ENCODE results near the gene TMEM132D.

Gene TMEM132D

GRCh38 chr12:129826273-129826672 lies 77.6 kb downstream of the TMEM132D start:
- DNase-seq (ENCODE audit: low spot score): no peak

GRCh38 chr12:129825316-129825715 lies 78.5 kb downstream of the TMEM132D start:
- DNase-seq (ENCODE audit: low spot score): no peak

- DNase-seq (ENCODE audit: low spot score): no peak
Observed at GRCh38 chr12:129821964-129822363, 81.9 kb downstream of the TMEM132D start.

- DNase-seq (ENCODE audit: low spot score): no peak
Observed at GRCh38 chr12:129819391-129819790, 84.4 kb downstream of the TMEM132D start.

GRCh38 chr12:129815846-129816245 lies 88.0 kb downstream of the TMEM132D start:
- DNase-seq (ENCODE audit: low spot score): no peak

GRCh38 chr12:129811963-129812362 lies 91.9 kb downstream of the TMEM132D start:
- DNase-seq (ENCODE audit: low spot score): no peak

- DNase-seq (ENCODE audit: low spot score): no peak
Observed at GRCh38 chr12:129807136-129807535, 96.7 kb downstream of the TMEM132D start.

GRCh38 chr12:129791396-129791795 lies 112.4 kb downstream of the TMEM132D start:
- DNase-seq (ENCODE audit: low spot score): no peak

- no peak for DNase-seq (ENCODE audit: low spot score)
Observed at GRCh38 chr12:129790930-129791329, 112.9 kb downstream of the TMEM132D start.

GRCh38 chr12:129790331-129790730 lies 113.5 kb downstream of the TMEM132D start:
- DNase-seq (ENCODE audit: low spot score): no peak

- DNase-seq (ENCODE audit: low spot score): no peak
Observed at GRCh38 chr12:129789921-129790320, 113.9 kb downstream of the TMEM132D start.

GRCh38 chr12:129788506-129789084 lies 115.2 kb downstream of the TMEM132D start:
- DNase-seq (ENCODE audit: low spot score): no peak

GRCh38 chr12:129779989-129780388 lies 123.8 kb downstream of the TMEM132D start:
- no peak for DNase-seq (ENCODE audit: low spot score)

- DNase-seq (ENCODE audit: low spot score): no peak
Observed at GRCh38 chr12:129779033-129779432, 124.8 kb downstream of the TMEM132D start.

GRCh38 chr12:129776977-129777667 lies 126.7 kb downstream of the TMEM132D start:
- DNase-seq (ENCODE audit: low spot score): no peak

GRCh38 chr12:129772501-129773493 lies 131.0 kb downstream of the TMEM132D start:
- DNase-seq (ENCODE audit: low spot score): no peak

- peak; percentile 33 for DNase-seq (ENCODE audit: low spot score)
Observed at GRCh38 chr12:129771238-129771637, 132.6 kb downstream of the TMEM132D start.

GRCh38 chr12:129765719-129766118 lies 138.1 kb downstream of the TMEM132D start:
- no peak for DNase-seq (ENCODE audit: low spot score)

GRCh38 chr12:129762436-129762835 lies 141.4 kb downstream of the TMEM132D start:
- no peak for DNase-seq (ENCODE audit: low spot score)

- no peak for DNase-seq (ENCODE audit: low spot score)
Observed at GRCh38 chr12:129753586-129753985, 150.2 kb downstream of the TMEM132D start.

GRCh38 chr12:129750421-129750820 lies 153.4 kb downstream of the TMEM132D start:
- no peak for DNase-seq (ENCODE audit: low spot score)

GRCh38 chr12:129746318-129746717 lies 157.5 kb downstream of the TMEM132D start:
- DNase-seq (ENCODE audit: low spot score): no peak

GRCh38 chr12:129729170-129729569 lies 174.7 kb downstream of the TMEM132D start:
- DNase-seq (ENCODE audit: low spot score): no peak

All from iPS-NIHi11 (cell line).